GM23338 (cell line): ENCODE data around the gene SLC5A2. TPM values are rescaled to one million over a fixed set of nuclear protein-coding genes. Genes with fewer than 3 reads are reported as not detected.

Source experiments
- ATAC-seq: fragments of 200-7000 bp; cut with Tn5 transposase; 3 replicates; pipeline ENCODE4 v1.9.1; 2020
- DNase-seq: peaks from one replicate; pipeline ENCODE4 v3.0.0-alpha.2; 2015; ENCODE audit warnings: low spot score
- H2AFZ ChIP-seq: fragments of 200-600 bp; sonication (generic); 2 replicates; pipeline ENCODE4 v1.8.0; 2016; ENCODE audit warnings: antibody characterized with exemption, mild to moderate bottlenecking, moderate library complexity
- H3F3A ChIP-seq: fragments of 200-600 bp; sonication (generic); replicated peaks from 2 replicates; pipeline ENCODE4 v1.8.0; 2017; ENCODE audit warnings: antibody characterized with exemption, mixed run types, low read depth
- H3K27ac ChIP-seq: fragments of 200-600 bp; sonication (generic); 2 replicates; pipeline ENCODE4 v1.6.1; 2016; ENCODE audit warnings: low read depth
- H3K27me3 ChIP-seq: fragments of 200-600 bp; sonication (generic); 2 replicates; pipeline ENCODE4 v1.8.0; 2016; ENCODE audit warnings: mild to moderate bottlenecking, mixed run types, moderate library complexity; ENCODE audit not compliant: insufficient read depth
- H3K36me3 ChIP-seq: fragments of 200-600 bp; sonication (generic); 2 replicates; pipeline ENCODE4 v1.8.0; 2016; ENCODE audit warnings: mild to moderate bottlenecking; ENCODE audit not compliant: insufficient read depth
- H3K4me1 ChIP-seq: fragments of 200-600 bp; sonication (generic); 2 replicates; pipeline ENCODE4 v1.8.0; 2016; ENCODE audit warnings: mild to moderate bottlenecking, moderate library complexity; ENCODE audit not compliant: insufficient read depth
- H3K4me2 ChIP-seq: fragments of 200-600 bp; sonication (generic); 2 replicates; pipeline ENCODE4 v1.7.1; 2017; ENCODE audit warnings: mixed run types
- H3K4me3 ChIP-seq: fragments of 200-600 bp; sonication (generic); 2 replicates; pipeline ENCODE4 v1.6.1; 2016; ENCODE audit warnings: mixed run types
- H3K79me2 ChIP-seq: fragments of 200-600 bp; sonication (generic); replicated peaks from 2 replicates; pipeline ENCODE4 v1.8.0; 2017; ENCODE audit warnings: mild to moderate bottlenecking; ENCODE audit not compliant: insufficient read depth
- H3K9me2 ChIP-seq: fragments of 200-600 bp; sonication (generic); 2 replicates; pipeline ENCODE4 v1.8.0; 2017; ENCODE audit not compliant: insufficient read depth
- H4K20me1 ChIP-seq: fragments of 200-600 bp; sonication (generic); replicated peaks from 2 replicates; pipeline ENCODE4 v1.8.0; 2017; ENCODE audit warnings: mild to moderate bottlenecking; ENCODE audit not compliant: insufficient read depth
- H3K27ac Mint-ChIP-seq: 2 replicates; pipeline ENCODE4 v1.8.0; 2020; ENCODE audit warnings: inconsistent platforms, mild to moderate bottlenecking, moderate library complexity, mixed read lengths
- H3K27me3 Mint-ChIP-seq: 3 replicates; pipeline ENCODE4 v1.8.0; 2022; ENCODE audit warnings: low read depth, mild to moderate bottlenecking, moderate library complexity, mixed read lengths, inconsistent platforms; ENCODE audit not compliant: insufficient read depth, poor library complexity
- H3K36me3 Mint-ChIP-seq: 3 replicates; pipeline ENCODE4 v1.8.0; 2021; ENCODE audit warnings: low read depth, mild to moderate bottlenecking, inconsistent platforms, moderate library complexity, mixed read lengths
- H3K4me1 Mint-ChIP-seq: 3 replicates; pipeline ENCODE4 v1.8.0; 2020; ENCODE audit warnings: mild to moderate bottlenecking, inconsistent platforms, mixed read lengths
- H3K4me3 Mint-ChIP-seq: 3 replicates; pipeline ENCODE4 v1.8.0; 2021; ENCODE audit warnings: moderate library complexity, mild to moderate bottlenecking, inconsistent platforms, mixed read lengths
- H3K9me3 Mint-ChIP-seq: 3 replicates; pipeline ENCODE4 v1.8.0; 2020; ENCODE audit warnings: moderate library complexity, mild to moderate bottlenecking, inconsistent platforms, mixed read lengths
- CREB1 ChIP-seq: fragments of 250-450 bp; sonication (Bioruptor Pico); IDR thresholded peaks from 2 replicates; pipeline ENCODE4 v1.5.0; 2020; ENCODE audit warnings: low read depth, mild to moderate bottlenecking, moderate library complexity
- CTCF ChIP-seq, 2 experiments: fragments of 200-600 bp in 1 of 2; sonication (generic) in 1 of 2; conservative IDR thresholded peaks; 2 replicates each; pipeline versions ENCODE4 v1.5.1 to v1.6.1; 2016 to 2017; ENCODE audit warnings: antibody characterized with exemption in 2 of 2, low read depth in 2 of 2, mild to moderate bottlenecking in 2 of 2, moderate library complexity in 1 of 2
- EZH2 ChIP-seq: fragments of 200-600 bp; sonication (generic); IDR thresholded peaks from one replicate; pipeline ENCODE4 v1.8.0; 2017; ENCODE audit warnings: antibody characterized with exemption, mild to moderate bottlenecking, low read depth; ENCODE audit not compliant: unreplicated experiment
- NANOG ChIP-seq: IDR thresholded peaks from 2 replicates; pipeline ENCODE4 v1.6.1; 2016; ENCODE audit warnings: antibody characterized with exemption, borderline replicate concordance
- ZNF331 ChIP-seq: fragments of 250-450 bp; sonication (Bioruptor Pico); IDR thresholded peaks from 2 replicates; pipeline ENCODE4 v1.5.0; 2020; ENCODE audit warnings: low read depth, mild to moderate bottlenecking, moderate library complexity
- ZNF462 ChIP-seq: fragments of 250-450 bp; sonication (Bioruptor Pico); IDR thresholded peaks from 2 replicates; pipeline ENCODE4 v1.5.0; 2020; ENCODE audit warnings: mild to moderate bottlenecking, moderate library complexity
- polyA plus RNA-seq: library from polyadenylated mRNA; unstranded; fragments of >200 nt; fragmentation: Nextera tagmentation; extraction: Ambion mirVana; gene quantifications from 2 replicates; pipeline ENCODE4 v1.2.1, GENCODE V29; 2016
- total RNA-seq: library from RNA; depleted of rRNA; stranded (reverse); fragments of >200 nt; shearing (Covaris generic); gene quantifications from 2 replicates; pipeline ENCODE4 v1.2.3, GENCODE V29; 2014

SLC5A2 gene
- total and polyA plus RNA-seq, 2 experiments from 2014 or later: 0.76 to 3.6 TPM

GRCh38 chr16:31498493-31498892, 15.6 kb downstream of the SLC5A2 start (continued):
- no peak for TF ChIP-seq ZNF462 (CRISPR knock-in tag)
- TF ChIP-seq ZNF331 (CRISPR knock-in tag): no peak
- no peak for TF ChIP-seq CREB1 (CRISPR knock-in tag)
- no peak for TF ChIP-seq EZH2

- Histone ChIP-seq H3K4me2 (no peak overlapping the region), H3K27me3 (no peaks in the 10 kb centered on the region), H3K4me1 (peaks cover 12% of the 10 kb centered on the region), H3K27ac (no peak overlapping the region), H3K36me3 (no peaks in the 10 kb centered on the region), H3K4me3 (no peak overlapping the region), H4K20me1 (0 out of 2 replicates have a peak, but pooled peaks cover 4% of the 10 kb centered on the region), H3K9me2 (no peaks in the 10 kb centered on the region), H3F3A (no peaks in the 10 kb centered on the region), H2AFZ (no peak overlapping the region), H3K79me2 (no peaks in the 10 kb centered on the region)
- no peak for ATAC-seq
- H3K4me1 Mint-ChIP-seq: peaks cover 22% of the 10 kb centered on the region
- no peaks in the 10 kb centered on the region; the same call in 2 of the 3 replicates for H3K9me3 Mint-ChIP-seq
- H3K27ac Mint-ChIP-seq: no peak overlapping the region
- peaks cover 11% of the 10 kb centered on the region; the same call in 2 of the 3 replicates for H3K36me3 Mint-ChIP-seq
- no peak for DNase-seq
- no peak overlapping the region for H3K4me3 Mint-ChIP-seq
- peaks cover 7% of the 10 kb centered on the region for H3K27me3 Mint-ChIP-seq
- TF ChIP-seq NANOG (no peak), ZNF331 (CRISPR knock-in tag) (no peak), ZNF462 (CRISPR knock-in tag) (no peak), CREB1 (CRISPR knock-in tag) (no peak), CTCF (conservative IDR thresholded peaks at IDR 0.05; ENCODE audit: low read depth in 2 of 2) (no peak)
These were observed 17.0 kb downstream of the SLC5A2 start for GRCh38 chr16:31499928-31500327.
